ENCODE results near the gene IFNGR2.

GRCh38 chr21:33428669-33429068 is 25.5 kb downstream of the IFNGR2 start:
- TF ChIP-seq POLR2A (IDR thresholded peaks at IDR 0.05) (no peak), CTCF (IDR thresholded peaks at IDR 0.05) (no peak)
